ENCODE results near the gene KIF2A. TPM values are rescaled to one million over a fixed set of nuclear protein-coding genes. Genes with fewer than 3 reads are reported as not detected.

KIF2A gene
- total and polyA plus RNA-seq, 9 of the 15 experiments (the other 6 are each of a cell fraction or from before 2014, with no cell fraction given) = 42.6 to 126 (median 77.6) TPM

DNA sequence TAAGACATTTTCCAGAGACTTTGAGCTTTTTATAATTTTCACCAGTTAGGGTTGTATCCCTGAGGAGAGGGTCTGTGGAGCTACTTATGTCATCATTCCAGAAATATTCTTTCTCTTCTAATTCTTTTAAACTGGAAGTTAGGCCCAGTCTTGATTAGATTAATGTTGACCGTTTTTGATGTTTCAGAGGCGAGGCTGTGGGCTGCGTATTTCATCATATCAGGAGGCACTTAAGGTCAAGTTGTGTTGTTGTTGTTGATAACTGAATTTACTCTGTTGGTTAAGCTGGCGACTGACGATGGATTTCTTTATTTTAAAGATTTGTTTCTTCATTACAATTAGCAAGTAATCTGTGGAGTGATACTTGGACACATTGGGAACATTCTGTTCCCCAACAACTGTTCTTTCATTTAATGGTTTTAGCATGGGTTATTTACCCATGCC is 126.6 kb downstream of the KIF2A start (continued):
- TF ChIP-seq TOE1 (IDR thresholded peaks at IDR 0.05; ENCODE audit: borderline replicate concordance) (no peak; the same call in 1 of the 2 replicates), TOE1 (CRISPR knock-in tag; IDR thresholded peaks at IDR 0.05; ENCODE audit: borderline replicate concordance, low read depth) (no peak), C11orf30 (IDR thresholded peaks at IDR 0.05; ENCODE audit: low read depth) (no peak), SMC3 (conservative IDR thresholded peaks at IDR 0.05; ENCODE audit: insufficient read depth, low read depth, low read length) (no peak), NONO (IDR thresholded peaks at IDR 0.05; ENCODE audit: low read depth in 2 of 2, low read length in 1 of 2) (no peak), MYC (IDR thresholded peaks at IDR 0.05; ENCODE audit: low read depth, low read length) (0 out of 2 replicates have a peak, but pooled peaks have one; percentile 27), MYC (CRISPR knock-in tag; IDR thresholded peaks at IDR 0.05; ENCODE audit: borderline replicate concordance, low read depth) (no peak), ELF1 (tag; IDR thresholded peaks at IDR 0.05) (no peak), DPF2 (IDR thresholded peaks at IDR 0.05) (peak; percentile 69; the same call in 1 of the 2 replicates), SOX6 (IDR thresholded peaks at IDR 0.05) (peak; percentile 58; the same call in 1 of the 2 replicates), PTTG1 (tag; IDR thresholded peaks at IDR 0.05; ENCODE audit: low read depth) (no peak), NCOA1 (IDR thresholded peaks at IDR 0.05; ENCODE audit: low read depth) (peak; percentile 60; the same call in 1 of the 2 replicates), TEAD2 (tag; IDR thresholded peaks at IDR 0.05) (no peak), RBBP5 (IDR thresholded peaks at IDR 0.05; ENCODE audit: borderline replicate concordance, insufficient read depth, low read length, poor library complexity, severe bottlenecking) (no peak), TRIM24 (IDR thresholded peaks at IDR 0.05) (peak in 1 of 2 experiments; percentile 50; a peak in 1 of 4 replicates), LCOR (CRISPR knock-in tag; IDR thresholded peaks at IDR 0.05) (no peak), ZNF408 (CRISPR knock-in tag; IDR thresholded peaks at IDR 0.05; ENCODE audit: low read depth) (no peak), EP400 (IDR thresholded peaks at IDR 0.05) (peak; percentile 60), FOXA3 (CRISPR knock-in tag; conservative IDR thresholded peaks at IDR 0.05 in 1 of 2, IDR thresholded peaks at IDR 0.05 in 1 of 2) (peak in 1 of 2 experiments; percentile 42; a peak in 2 of 4 replicates), ZNF77 (CRISPR knock-in tag; IDR thresholded peaks at IDR 0.05) (no peak), ATF7 (IDR thresholded peaks at IDR 0.05) (peak; percentile 71)
- TF ChIP-seq, protein P1, sequence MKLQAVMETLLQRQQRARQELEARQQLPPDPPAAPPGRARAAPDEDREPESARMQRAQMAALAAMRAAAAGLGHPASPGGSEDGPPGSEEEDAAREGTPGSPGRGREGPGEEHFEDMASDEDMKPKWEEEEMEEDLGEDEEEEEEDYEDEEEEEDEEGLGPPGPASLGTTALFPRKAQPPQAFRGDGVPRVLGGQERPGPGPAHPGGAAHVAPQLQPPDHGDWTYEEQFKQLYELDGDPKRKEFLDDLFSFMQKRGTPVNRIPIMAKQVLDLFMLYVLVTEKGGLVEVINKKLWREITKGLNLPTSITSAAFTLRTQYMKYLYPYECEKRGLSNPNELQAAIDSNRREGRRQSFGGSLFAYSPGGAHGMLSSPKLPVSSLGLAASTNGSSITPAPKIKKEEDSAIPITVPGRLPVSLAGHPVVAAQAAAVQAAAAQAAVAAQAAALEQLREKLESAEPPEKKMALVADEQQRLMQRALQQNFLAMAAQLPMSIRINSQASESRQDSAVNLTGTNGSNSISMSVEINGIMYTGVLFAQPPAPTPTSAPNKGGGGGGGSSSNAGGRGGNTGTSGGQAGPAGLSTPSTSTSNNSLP (IDR thresholded peaks at IDR 0.05; ENCODE audit: borderline replicate concordance, low read depth, low read length) = peak; percentile 85
- TF ChIP-seq, protein P2, sequence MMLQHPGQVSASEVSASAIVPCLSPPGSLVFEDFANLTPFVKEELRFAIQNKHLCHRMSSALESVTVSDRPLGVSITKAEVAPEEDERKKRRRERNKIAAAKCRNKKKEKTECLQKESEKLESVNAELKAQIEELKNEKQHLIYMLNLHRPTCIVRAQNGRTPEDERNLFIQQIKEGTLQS (IDR thresholded peaks at IDR 0.05) = peak; percentile 93
- TF ChIP-seq, protein P2 (CRISPR knock-in tag; conservative IDR thresholded peaks at IDR 0.05) = no peak
- TF ChIP-seq, protein P3, sequence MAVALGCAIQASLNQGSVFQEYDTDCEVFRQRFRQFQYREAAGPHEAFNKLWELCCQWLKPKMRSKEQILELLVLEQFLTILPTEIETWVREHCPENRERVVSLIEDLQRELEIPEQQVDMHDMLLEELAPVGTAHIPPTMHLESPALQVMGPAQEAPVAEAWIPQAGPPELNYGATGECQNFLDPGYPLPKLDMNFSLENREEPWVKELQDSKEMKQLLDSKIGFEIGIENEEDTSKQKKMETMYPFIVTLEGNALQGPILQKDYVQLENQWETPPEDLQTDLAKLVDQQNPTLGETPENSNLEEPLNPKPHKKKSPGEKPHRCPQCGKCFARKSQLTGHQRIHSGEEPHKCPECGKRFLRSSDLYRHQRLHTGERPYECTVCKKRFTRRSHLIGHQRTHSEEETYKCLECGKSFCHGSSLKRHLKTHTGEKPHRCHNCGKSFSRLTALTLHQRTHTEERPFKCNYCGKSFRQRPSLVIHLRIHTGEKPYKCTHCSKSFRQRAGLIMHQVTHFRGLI (CRISPR knock-in tag; IDR thresholded peaks at IDR 0.05) = no peak
- TF ChIP-seq, protein P4, sequence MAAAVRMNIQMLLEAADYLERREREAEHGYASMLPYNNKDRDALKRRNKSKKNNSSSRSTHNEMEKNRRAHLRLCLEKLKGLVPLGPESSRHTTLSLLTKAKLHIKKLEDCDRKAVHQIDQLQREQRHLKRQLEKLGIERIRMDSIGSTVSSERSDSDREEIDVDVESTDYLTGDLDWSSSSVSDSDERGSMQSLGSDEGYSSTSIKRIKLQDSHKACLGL (CRISPR knock-in tag; IDR thresholded peaks at IDR 0.05; ENCODE audit: borderline replicate concordance, poor library complexity, severe bottlenecking) = no peak
